Liver (tissue), 3 donors: Measurements from ENCODE around the gene GDF9.

Source experiments
- CTCF ChIP-seq: fragments of 150-350 bp; IDR thresholded peaks from 2 replicates; pipeline ENCODE4 v1.5.1; 2017; ENCODE audit warnings: improper control_type of control experiment, low read depth, low read length; ENCODE audit not compliant: missing input control
- JUND ChIP-seq, 2 donors: IDR thresholded peaks; 2 replicates each; pipeline ENCODE4 v1.6.1; 2016; ENCODE audit warnings: antibody characterized with exemption in 2 of 2
- MAX ChIP-seq: IDR thresholded peaks from 2 replicates; pipeline ENCODE4 v1.6.1; 2016; ENCODE audit warnings: antibody characterized with exemption
- TAF1 ChIP-seq: conservative IDR thresholded peaks from 2 replicates; pipeline ENCODE4 v1.6.1; 2016; ENCODE audit warnings: antibody characterized with exemption, mild to moderate bottlenecking
- YY1 ChIP-seq: IDR thresholded peaks from 2 replicates; pipeline ENCODE4 v1.6.1; 2016; ENCODE audit warnings: antibody characterized with exemption, mild to moderate bottlenecking
- donor health status: healthy.
- donor health status: healthy.

GRCh38 chr5:132887283-132887682 lies 21.0 kb upstream of the GDF9 start:
- no peak for TF ChIP-seq JUND (IDR thresholded peaks at IDR 0.05)
- no peak for TF ChIP-seq MAX
- no peak for TF ChIP-seq CTCF
- TF ChIP-seq YY1: no peak
- no peak for TF ChIP-seq TAF1
